ENCODE measurements around the gene RAB11A. TPM values are rescaled to one million over a fixed set of nuclear protein-coding genes. Genes with fewer than 3 reads are reported as not detected.

The RAB11A gene
- polyA plus RNA-seq, 1 experiment, result 165 TPM

GRCh38 chr15:65896236-65896635, 26.9 kb downstream of the RAB11A start:
- Histone ChIP-seq H3K27me3 (ENCODE audit: control insufficient read depth, insufficient read depth, low read length) (no peaks in the 10 kb centered on the region), H3K4me3 (ENCODE audit: low read depth, low read length) (no peak overlapping the region), H3K36me3 (ENCODE audit: control insufficient read depth, insufficient read depth, low read length) (peaks cover 2% of the 10 kb centered on the region; the same call in 1 of the 2 replicates)
- no peak for TF ChIP-seq CTCF (IDR thresholded peaks at IDR 0.05; ENCODE audit: insufficient read depth, low read depth, low read length)
- DNase-seq (ENCODE audit: low read depth), result no peak
- POLR2A ChIA-PET, result no interaction called here
- CTCF ChIA-PET, result interaction anchor here (1.2 kb wide), 1 partner anchor 270 kb away, joined by 3 read pairs; no protein-coding TSS in a partner anchor

DNA sequence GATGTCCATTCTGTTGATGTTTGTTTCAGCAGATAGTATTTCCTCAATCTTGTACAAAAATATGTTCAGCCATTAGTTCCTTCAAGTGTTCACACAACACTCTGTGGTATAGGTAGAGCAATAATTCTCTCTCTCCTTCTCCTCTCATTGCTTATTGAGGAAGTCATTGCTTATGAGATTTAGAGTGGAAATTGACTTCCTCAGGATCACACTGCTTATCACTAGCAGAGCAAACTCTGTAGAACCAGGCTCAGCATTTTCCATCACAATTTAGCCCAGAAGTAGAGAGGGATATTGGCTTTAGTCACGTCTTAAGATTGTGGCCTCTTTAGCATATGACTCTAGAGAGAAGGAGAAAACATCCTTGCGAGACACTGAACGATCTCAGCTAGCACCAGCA, 31.2 kb downstream of the RAB11A start:
- ChIA-PET POLR2A (no interaction called here), CTCF (interaction anchor here (1.3 kb wide), 1 partner anchor 16 kb away, joined by 4 read pairs; no protein-coding TSS in a partner anchor)
- Histone ChIP-seq H3K36me3 (ENCODE audit: control insufficient read depth, insufficient read depth, low read length) (peaks cover 4% of the 10 kb centered on the region; the same call in 1 of the 2 replicates), H3K27me3 (ENCODE audit: control insufficient read depth, insufficient read depth, low read length) (no peaks in the 10 kb centered on the region), H3K4me3 (ENCODE audit: low read depth, low read length) (no peak overlapping the region)
- DNase-seq (ENCODE audit: low read depth), result no peak
- no peak for TF ChIP-seq CTCF (IDR thresholded peaks at IDR 0.05; ENCODE audit: insufficient read depth, low read depth, low read length)

- no peak for DNase-seq (ENCODE audit: low read depth)
- TF ChIP-seq CTCF (IDR thresholded peaks at IDR 0.05; ENCODE audit: insufficient read depth, low read depth, low read length), result no peak
- Histone ChIP-seq H3K36me3 (ENCODE audit: control insufficient read depth, insufficient read depth, low read length) (peaks cover 4% of the 10 kb centered on the region; the same call in 1 of the 2 replicates), H3K4me3 (ENCODE audit: low read depth, low read length) (no peak overlapping the region), H3K27me3 (ENCODE audit: control insufficient read depth, insufficient read depth, low read length) (no peaks in the 10 kb centered on the region)
- CTCF ChIA-PET, result interaction anchor here (0.7 kb wide), 1 partner anchor 16 kb away, joined by 3 read pairs; no protein-coding TSS in a partner anchor
- POLR2A ChIA-PET, result no interaction called here
Measured at GRCh38 chr15:65901336-65901735, 32.0 kb downstream of the RAB11A start.

GRCh38 chr15:65901836-65902235, 32.5 kb downstream of the RAB11A start:
- Histone ChIP-seq H3K4me3 (ENCODE audit: low read depth, low read length) (no peak overlapping the region), H3K36me3 (ENCODE audit: control insufficient read depth, insufficient read depth, low read length) (peaks cover 4% of the 10 kb centered on the region; the same call in 1 of the 2 replicates), H3K27me3 (ENCODE audit: control insufficient read depth, insufficient read depth, low read length) (no peaks in the 10 kb centered on the region)
- POLR2A ChIA-PET, result no interaction called here
- CTCF ChIA-PET, result interaction anchor here (1.3 to 1.9 kb wide), 2 partner anchors 11 to 15 kb away, joined by 4 to 5 read pairs; no protein-coding TSS in a partner anchor
- no peak for DNase-seq (ENCODE audit: low read depth)
- no peak for TF ChIP-seq CTCF (IDR thresholded peaks at IDR 0.05; ENCODE audit: insufficient read depth, low read depth, low read length)

GRCh38 chr15:65902373-65902772, 33.1 kb downstream of the RAB11A start:
- DNase-seq (ENCODE audit: low read depth), result no peak
- Histone ChIP-seq H3K27me3 (ENCODE audit: control insufficient read depth, insufficient read depth, low read length) (no peaks in the 10 kb centered on the region), H3K36me3 (ENCODE audit: control insufficient read depth, insufficient read depth, low read length) (peaks cover 4% of the 10 kb centered on the region), H3K4me3 (ENCODE audit: low read depth, low read length) (no peak overlapping the region)
- CTCF ChIA-PET, result interaction anchor here (1.3 to 1.9 kb wide), 2 partner anchors 11 to 14 kb away, joined by 4 to 5 read pairs; no protein-coding TSS in a partner anchor
- TF ChIP-seq CTCF (IDR thresholded peaks at IDR 0.05; ENCODE audit: insufficient read depth, low read depth, low read length), result no peak
- POLR2A ChIA-PET, result no interaction called here
